ENCODE data around the gene PPP1R3F.

PPP1R3F gene

DNA sequence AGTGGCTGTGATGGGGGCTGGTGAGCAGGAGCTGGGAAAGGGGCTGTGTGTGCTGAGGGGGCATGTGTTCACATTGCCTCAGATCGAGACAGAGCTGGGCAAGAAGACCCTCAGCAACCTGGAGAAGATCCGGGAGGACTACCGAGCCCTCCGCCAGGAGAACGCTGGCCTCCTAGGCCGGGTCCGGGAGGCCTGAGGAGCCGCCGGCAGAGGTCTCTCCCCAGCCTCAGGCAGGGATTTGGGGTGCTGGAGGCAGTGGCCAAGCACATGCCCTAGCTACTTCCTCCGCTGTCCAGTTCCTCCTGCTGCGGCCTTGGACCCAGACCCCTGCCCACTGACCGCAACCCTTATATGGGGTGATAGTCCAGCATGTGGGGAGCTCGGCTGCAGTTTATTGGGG is 19.5 kb upstream of the PPP1R3F start:
- DNase-seq, result no peak

DNA sequence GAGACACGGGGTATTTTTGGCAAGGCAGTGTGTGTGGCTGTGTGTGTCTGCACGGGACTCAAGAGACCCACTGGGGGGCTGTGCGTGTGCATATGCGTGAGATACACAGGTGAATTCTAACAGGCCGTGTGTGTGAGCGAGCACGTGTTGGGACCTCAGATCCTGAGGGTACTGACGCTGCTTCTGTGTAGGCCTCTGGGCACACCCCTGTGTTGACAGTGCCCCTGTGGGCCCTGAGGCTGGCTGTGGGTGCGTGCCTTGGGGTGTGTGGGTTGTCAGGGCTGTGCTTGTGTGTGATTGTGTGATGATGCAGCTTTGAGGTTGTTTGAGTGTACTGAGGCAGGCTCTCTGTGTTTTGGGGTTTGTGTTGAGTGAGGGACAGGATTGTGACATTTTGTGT is 19.0 kb upstream of the PPP1R3F start:
- DNase-seq, result no peak

DNA sequence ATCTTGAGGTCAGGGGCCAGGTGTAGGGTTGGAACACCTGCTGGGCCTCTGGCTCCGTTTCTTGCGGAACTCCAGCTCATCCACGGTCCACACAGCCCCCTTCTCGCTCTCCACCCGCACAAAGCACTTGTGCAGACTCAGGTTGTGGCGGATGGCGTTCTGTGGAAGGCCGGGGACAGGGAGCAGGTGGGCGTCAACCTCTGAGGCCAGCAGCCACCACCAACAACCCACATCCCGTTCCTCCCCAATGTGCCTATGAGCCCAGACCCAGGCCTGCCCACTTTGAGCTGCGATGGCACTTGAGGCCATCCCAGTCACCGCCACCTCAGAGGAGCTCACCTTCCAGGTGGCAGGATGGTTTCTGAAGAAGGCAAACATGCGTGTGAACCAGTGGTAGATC is 18.3 kb upstream of the PPP1R3F start:
- DNase-seq, result no peak

DNA sequence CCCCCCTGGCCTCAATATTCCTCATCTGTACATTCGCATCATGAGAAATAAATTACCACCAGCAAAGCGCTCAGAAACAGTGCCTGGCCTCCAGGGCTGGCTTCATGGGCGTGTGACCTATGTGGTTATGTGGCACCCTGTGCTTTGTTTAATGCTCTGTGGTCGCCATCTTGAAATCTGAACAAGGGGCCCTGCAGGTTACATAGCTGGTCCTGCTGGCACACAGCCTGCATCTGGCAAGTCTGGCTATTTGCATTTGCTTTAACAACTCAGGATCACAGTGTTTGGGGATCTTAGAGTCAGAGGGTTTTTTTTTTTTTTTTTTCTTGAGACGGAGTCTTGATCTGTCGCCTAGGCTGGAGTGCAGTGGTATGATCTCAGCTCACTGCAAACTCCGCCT is 15.0 kb upstream of the PPP1R3F start:
- no peak for DNase-seq

DNA sequence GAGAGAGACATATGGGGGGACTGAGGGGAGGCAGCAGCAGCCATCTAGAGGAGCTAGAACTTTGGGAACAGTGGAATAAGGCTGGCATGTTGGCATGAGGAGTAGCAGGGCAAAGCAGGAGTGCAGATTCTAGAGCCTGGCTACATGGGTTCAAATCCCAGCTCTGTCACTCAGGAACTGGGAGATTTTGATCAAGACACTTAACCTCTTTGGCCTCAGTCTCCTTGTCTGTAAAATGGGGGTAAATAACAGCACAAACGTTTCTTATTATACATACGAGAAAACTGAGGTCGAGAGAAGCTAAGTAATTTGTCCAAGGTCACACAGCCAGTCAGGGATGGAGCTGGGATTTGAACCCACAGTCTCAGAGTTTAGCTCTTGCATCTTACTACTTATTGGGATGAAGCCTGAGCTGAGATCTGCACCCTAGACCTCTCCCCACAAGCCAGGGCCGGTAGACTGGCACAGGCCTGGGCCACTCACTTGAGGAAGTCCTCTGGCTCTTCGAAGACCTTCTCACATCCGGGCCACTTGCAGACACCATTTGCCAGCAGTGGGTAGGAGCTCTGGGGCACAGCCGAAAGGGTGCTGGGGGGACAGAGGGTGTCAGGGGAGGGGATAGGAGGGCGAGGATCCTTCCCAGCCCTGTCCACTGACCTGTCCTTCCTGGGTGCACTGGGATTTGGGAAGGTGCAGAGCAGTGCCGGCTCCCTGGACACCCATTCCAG is 13.2 kb upstream of the PPP1R3F start:
- DNase-seq, result no peak

DNA sequence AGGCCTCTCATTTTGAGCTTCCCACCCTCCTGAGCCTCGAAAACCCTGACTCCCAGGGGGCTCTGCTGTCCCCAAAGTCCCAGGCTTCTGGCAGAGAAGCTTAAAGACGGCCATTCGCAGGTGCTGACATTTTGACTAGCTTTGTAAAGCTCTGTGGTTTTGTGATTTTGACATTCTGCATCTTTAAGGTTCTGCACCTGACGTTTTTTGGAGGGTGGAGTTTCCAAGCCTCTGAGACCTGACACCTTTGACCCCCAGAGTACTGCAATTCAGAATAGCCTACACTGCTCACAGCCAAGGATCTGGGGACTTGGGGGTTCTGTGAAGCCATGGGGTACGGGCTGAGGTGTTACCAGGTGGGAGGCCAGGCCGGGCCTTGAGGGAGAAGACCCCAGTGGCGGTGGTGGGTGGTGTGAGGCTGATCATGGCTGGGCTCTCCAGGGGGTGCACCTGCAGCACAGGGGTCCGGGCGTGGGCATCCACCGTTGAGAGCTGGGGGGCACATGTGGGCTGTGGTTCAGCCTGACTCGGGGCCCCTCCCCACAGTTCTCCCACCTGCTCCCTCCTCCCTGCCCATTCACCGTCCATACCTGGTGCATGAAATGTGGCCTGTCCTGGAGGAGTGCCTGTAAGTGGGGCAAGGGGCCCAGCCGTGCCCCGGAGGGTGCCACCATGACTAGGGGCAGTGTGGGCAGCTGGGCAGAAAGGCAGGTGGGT is 12.4 kb upstream of the PPP1R3F start:
- no peak for DNase-seq

DNA sequence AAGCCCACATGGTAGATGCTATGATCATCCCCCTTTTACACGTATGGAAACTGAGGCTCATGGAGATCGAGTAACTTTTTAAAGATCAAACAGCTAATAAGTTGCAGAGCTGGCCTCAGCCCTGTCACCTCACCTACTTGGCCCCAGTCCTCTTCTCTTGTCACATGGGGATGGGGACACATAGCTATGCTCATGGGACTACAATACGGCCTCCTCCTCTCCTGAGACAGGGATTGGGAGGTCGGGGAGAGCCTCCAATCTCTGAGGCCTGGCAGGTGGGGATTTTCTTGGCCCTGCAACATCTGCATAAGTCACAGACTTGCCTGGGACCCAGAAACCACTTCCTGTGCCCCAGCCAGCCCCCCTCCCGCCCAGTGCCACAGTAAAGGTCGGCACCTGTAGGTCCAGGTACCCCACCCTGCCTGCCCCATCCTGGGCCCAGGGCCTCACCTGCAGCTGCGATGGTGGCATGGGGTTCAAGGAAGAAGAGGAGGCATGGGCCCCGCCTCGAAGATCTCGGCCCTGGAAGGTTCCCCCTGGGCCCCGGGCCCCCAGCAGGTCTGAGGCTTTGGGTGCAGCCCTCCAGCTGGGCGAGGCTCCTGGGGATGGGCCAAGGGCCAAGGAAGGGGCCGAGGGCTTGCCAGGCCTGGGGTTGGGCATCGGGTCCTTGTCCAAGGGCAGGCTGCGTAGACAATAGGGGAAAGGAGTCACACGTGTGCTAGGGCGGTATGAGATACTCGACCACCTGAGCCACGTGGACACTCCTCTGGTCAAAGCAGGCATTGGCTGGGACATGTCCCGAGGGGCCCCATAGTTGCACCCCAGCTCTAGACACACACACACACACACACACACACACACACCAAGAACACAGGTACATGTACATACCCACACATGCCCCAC is 11.5 kb upstream of the PPP1R3F start:
- DNase-seq, result no peak

DNA sequence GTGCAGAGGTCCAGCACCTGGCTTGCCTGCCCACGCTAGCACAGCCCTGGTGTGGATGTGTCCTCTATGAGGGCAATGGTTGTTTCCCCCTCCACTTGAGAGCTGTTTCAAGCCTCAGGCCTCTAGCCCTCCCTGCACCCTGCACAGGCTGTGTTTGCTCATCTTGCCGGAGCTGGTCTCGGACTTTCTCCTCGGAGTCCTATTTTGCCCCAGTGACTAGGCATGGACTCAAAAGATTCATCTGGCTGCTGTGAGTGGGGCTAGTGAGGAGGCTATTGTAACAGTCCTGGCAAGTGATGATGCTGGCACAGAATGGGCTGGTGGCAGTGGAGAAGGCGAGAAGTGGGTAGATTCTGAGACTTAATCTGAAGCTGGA is 10.9 kb upstream of the PPP1R3F start:
- DNase-seq, result no peak

DNA sequence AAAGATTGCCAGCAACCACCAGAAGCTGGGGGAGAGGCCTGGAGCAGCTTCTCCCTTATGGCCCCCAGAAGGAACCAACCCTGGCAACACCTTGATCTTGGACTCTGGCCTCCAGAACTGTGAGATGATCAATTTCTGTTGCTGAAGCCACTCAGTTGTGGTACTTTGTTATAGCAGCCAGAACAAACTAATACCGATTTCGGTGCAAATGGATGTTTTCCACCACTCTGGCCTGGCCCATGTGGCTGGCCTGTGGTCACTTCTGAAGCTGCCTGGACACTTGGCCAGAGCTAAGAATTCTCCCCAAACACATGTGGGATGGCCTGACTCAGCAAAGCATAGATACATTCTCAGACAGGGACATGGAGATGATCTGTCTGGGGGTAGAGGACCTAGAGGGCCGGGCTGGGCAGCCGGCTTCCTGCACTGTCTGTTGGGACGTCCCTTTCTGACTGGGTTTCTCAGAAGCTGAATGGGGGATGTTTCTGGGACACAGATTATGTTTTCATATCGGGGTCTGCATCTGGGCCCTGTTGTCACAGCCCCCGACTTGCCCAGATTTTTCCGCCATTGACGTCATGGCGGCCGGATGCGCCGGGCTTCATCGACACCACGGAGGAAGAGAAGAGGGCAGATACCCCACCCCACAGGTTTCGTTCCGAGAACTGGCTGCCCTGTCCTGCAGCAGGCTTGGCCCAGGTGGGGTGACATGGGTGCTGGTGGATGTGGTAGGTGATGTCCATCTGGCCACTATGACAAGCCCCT is 9.2 kb upstream of the PPP1R3F start:
- no peak for DNase-seq

DNA sequence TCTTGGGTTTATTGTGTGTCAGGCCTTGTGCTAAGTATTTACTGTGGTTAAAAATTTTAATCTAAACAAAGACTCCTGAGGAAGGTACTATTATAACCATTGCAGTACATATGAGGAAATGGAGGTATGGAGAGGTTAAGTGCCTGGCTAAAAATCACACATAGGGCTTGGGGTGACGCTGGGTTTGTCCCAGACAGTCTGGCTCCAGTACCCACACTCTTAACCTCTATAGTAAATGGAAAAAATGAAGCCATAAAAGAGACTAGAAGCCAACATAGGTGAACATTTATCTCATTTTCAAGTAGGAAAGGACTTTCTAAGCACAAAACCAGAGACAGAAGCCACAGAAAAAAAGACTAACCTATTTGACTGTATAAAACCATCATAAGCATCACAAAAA is 7.0 kb upstream of the PPP1R3F start:
- no peak for DNase-seq

DNA sequence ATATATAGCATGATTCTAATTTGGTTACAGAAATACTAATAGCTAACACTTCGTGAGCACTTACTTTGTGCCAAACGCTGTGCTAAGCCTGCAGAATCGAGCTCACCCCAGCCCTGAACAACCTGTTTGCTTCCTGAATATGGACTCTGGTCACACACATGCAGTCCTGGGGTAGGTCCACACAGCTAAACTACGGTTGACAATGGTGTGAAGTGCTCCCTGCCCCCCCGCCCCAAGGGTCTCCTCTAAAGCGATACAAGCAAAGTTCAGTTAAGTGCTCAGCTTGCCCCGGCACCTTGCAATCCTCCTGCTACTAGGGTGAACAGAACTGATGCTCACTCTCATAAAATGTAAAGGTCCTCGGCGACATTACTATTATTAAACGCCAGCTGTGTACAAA is 6.0 kb upstream of the PPP1R3F start:
- DNase-seq, result no peak

DNA sequence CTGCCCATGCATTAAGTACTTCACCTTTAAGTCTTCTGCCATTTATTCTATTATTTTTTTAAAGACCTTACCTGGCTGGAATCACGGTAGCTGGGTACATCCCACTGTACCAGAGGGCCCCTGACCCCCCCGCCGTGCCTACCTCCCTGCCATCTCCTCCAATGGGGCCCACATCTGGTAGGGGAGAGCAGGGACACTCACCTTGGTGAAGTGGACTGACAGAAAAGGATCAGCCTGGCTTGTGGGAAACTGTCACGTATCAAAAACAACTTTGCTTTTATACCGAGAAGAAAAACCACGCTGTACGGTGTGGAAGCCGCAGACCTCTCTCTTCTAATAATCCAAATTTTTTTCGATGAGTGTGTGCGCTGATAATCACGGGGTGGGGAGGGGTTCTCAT is 5.1 kb upstream of the PPP1R3F start, which contains the start of gene FOXP3:
TSS of gene FOXP3 (minus strand) at position 251 of the 400 bp plus-strand sequence. CDS start 6,205 bp downstream, outside the sequence.
- no peak for DNase-seq

DNA sequence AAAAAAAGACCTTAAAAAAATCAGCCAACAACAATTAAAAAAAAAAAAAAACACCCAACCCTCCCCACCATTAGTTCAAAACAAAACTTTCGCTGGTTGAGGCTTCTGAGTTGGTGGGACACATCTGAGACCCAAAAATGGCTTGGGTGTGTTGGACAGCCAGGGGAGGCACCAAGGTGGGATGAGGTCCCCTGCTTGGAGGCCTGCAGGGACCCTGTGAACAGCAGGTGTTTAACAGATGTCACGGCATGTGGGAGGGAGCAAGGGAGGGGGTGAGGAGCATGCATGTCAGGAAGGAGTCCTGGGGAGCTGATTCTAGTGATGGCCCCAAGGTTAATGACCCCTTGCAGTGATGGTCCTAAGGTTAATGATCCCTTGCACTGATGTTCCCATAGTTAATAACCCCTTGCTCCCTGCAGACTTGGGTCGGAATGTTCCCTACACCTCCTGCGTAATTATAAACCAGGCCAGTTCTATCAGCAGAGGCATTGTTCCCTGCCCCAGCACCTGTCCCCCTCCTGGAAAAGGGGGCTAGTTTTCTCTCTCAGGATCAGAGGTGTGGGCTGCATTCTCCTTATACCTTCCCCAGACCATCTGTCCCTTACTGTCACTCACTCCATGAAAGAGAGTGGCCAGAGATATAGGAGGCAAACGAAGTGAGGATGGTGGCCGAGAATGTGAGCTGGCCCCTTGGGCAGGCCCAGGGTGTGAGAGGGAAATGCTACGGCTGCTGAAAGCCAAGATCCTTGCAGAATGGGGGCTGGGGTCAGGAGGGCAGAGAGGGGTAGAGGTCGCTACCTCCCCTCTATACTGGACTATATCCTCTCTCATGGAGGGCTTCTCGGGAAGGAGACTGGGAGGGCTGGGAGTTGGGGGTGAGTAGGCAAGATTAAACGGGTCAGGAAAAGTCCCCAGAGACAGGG is 2.8 kb upstream of the PPP1R3F start:
- no peak for DNase-seq

DNA sequence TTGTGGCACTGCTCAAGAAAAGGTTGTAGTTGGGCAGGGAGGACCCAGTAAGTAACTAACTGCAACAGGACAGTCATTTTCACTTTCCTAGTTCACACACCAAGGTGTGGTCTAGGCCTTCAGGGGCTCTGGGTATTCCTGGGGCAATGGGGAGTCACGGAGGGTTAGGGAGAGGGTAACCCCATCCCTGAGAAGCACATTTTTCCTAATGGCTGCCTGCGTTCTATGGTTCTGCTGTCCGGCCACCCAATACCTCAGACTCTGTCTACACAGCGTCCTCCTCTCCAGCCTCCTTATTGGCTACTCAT is 937 bp upstream of the PPP1R3F start:
- no peak for DNase-seq

DNA sequence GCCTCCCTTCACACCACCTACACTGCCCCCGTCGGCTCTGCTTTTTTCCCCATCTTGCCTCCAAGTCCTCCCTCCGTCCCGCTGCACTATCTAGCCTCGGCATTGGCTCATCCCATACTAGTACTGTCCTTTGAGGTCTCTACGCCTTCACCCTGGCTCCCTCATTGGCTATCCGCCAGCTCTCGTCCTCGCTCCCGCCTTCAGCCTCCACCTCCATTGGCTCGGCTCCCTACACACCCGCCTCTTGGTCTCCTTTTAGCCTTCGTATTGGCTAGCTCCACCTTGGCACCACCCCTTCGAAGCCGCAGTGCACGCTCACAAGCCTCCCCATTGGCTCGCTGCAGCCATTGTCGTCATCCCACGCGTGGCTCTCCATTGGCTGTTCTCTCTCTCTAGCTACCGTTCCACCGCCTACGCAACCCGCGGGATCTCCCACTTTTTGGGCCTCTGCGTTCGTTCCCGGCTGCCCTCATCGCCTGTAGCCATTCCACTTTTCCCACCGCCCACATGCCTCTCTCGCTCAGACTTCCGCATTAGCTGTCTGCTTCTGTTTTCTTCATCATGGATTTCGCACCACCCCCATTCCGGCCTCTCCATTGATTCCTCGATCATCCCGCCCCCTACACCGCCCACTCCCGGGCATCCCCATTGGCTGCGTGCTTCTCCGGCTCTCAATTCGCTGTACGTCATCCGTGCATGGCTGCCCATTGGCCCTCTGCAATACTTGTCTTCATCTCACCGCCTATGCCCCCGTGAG is 405 bp upstream of the PPP1R3F start:
- peak; percentile 96 for DNase-seq

DNA sequence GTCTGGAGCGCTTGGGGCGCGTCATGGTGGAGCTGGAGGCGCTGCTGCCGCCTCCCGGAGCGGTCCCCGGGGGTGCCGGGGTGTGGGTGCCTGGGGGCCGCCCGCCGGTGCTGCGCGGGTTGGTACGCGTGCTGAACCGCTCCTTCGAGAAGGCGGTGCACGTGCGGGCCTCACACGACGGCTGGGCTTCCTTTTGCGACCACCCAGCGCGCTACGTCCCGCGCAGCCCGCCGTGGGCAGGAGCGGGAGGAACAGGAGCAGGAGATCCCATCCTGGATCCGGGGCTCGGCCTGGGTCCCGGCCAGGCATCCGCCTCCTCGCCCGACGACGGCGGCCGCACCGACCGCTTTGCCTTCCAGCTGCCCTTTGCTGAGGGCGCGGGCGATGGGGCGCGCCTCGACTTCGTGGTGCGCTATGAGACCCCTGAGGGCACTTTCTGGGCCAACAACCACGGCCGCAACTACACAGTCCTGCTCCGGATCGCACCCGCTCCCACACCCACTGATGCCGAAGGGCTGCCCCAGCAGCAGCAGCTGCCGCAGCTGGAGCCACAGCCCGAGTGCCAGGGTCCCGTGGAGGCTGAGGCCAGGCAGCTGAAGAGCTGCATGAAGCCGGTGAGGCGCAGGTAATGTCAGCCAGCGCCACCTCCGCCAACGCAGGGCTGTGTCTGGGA is 792 bp downstream of the PPP1R3F start:
- no peak for DNase-seq

DNA sequence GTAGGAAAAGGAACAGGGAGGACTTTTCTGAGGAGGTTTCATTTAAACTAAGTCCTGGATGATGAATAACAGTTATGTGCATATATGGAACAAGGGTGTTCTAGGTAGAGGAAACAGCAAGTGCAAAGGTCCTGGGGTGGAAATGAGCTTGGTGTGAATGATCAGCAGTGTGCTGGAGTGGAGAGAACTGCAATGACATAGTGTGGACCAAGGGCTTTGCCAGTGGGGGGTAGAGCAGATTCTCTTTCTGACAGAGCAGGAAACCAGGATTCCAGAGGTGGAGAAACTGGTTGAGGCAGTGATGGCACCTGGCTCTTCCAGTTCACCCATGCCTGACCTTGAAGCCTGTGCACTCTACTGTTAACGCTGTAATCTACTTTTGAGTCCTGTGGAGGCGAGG is 1.7 kb downstream of the PPP1R3F start:
- DNase-seq, result no peak

DNA sequence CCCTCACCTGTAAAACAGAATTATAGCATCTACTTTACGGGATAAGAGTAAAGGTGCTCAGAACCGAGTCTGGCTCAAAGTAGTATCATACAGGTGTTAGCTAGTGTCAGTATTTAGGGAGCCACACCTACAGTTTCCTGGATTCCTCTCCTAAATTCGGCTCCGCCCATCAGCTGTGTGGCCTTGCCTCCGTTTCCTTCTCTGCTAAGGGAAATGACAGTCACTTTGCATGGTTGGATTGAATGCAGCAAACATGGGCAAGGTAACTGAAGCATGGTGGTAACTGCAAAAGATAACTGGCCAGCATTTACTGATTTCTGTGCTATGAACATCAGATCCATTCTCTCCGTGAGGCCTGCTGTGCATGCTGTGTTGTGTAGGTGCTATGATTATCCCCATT is 2.8 kb downstream of the PPP1R3F start:
- DNase-seq, result no peak

DNA sequence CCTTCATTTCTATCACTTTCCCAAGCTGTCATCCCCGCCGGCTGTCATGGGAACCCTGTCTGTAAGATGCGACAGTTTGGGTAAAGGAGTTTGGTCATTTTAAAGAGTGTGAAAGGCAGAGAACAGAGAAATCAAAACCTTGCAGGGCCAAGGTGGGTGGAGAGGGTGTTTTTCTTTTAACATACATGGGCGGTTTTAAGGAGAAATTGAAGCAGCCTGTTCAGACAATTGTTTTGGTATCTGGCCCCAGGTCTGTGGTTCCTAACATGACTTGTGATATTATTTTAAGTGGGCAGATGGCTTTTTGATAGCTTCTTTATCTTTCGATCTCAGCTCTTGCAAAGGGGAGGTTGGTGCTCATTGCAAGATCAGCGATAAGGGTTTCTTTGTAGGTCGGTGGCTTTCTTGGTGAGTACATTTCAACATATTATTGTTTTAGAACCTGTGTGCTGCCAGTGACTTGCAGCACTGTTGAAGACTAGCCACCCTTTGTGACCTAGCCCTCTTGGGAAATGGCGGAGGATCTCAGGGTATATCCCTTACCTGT is 3.7 kb downstream of the PPP1R3F start:
- no peak for DNase-seq

DNA sequence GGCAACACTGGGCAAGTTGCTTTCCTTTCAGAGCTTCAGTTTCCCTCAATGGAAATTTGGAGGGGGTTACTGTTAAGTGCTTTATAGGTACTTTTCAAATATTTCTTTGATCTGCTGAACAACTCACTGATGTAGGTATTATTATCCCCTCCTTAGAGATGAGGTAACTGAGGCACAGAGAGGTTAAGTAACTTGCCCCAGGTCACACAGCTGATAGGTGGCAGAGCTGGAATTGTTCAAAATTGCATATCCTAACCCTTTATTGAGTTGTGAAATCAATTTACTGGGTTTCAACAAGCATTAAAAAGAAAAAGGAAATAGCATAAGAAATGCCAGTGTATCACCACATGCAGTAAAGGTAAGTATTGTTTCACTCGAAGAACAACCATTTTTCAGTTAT is 6.6 kb downstream of the PPP1R3F start:
- no peak for DNase-seq
